ENCODE data around the gene NFU1.
"Not testable (repeated sequence)": the region's sequence is repeated elsewhere in the genome, so short reads cannot be mapped to it uniquely, and the experiment has no call there.

The NFU1 gene

GRCh38 chr2:69386360-69386759 lies 50.9 kb downstream of the NFU1 start:
- peak; percentile 7 for DNase-seq

- DNase-seq, result no peak
These were observed 51.6 kb downstream of the NFU1 start for GRCh38 chr2:69385443-69386151.

DNA sequence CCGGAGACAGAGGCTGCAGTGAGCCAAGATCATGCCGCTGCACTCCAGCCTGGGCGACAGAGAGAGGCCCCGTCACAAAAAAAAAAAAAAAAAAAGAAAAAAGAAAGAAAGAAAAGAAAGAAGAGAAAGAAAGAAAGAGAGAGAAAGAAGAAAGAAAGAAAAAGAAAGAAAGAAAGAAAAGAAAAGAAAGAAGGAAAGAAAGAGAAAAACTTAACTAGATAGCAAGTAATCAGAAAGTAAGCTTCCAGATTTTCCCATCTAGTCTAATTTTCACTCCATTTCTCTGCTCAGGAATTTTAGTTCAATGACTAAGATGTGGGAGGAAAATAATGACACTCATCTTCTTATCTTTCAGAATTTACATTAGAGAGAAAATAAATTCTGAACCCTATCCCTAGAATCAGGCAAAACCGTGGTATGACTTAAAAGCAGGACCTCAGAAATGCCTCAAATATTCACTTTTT lies 52.6 kb downstream of the NFU1 start:
- no peak for DNase-seq

DNA sequence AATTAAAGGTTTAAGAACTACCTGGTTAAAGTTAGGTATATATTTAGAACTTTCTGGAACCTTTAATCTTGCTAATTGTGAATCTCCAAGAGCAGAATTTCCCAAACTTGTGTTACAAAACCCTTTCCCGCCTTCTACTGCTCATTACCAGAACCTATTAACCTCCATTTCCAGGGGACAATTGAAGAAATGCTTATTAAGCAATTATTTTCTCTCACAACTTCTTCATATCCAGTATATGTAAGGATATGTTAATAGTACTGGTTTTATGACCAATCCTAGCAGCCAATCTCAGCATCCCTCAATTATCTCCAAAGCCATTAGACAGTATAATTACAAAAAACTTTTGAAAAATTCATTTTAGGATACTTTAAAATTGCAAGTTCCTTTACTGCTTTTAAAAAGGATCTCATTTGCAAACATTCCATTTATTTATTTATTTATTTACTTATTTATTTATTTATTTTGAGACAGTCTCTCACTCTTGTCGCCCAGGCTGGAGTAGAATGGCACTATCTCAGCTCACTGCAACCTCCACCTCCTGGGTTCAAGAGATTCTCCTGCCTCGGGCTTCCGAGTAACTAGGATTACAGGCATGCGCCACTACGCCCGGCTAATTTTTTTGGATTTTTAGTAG lies 53.9 kb downstream of the NFU1 start:
- no peak for DNase-seq

- DNase-seq, result no peak
These were observed 54.7 kb downstream of the NFU1 start for GRCh38 chr2:69382547-69382946.

DNA sequence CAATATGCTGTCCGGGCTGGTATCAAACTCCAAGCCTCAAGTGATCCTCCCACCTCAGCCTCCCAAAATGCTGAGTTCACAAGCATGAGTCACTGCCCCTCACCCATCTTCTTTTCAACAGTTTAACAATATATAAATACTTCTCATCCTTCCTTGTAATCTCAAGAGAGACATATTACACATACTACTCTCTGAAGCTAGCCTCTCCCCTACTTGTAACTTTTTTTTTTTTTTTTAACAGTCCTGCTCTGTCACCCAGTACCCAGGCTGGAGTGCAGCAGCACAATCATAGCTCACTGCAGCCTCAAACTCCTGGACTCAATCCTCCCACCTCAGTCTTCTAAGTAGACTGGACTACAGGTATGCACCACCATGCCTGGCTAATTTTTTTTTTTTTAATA lies 55.9 kb downstream of the NFU1 start:
- no peak for DNase-seq

DNA sequence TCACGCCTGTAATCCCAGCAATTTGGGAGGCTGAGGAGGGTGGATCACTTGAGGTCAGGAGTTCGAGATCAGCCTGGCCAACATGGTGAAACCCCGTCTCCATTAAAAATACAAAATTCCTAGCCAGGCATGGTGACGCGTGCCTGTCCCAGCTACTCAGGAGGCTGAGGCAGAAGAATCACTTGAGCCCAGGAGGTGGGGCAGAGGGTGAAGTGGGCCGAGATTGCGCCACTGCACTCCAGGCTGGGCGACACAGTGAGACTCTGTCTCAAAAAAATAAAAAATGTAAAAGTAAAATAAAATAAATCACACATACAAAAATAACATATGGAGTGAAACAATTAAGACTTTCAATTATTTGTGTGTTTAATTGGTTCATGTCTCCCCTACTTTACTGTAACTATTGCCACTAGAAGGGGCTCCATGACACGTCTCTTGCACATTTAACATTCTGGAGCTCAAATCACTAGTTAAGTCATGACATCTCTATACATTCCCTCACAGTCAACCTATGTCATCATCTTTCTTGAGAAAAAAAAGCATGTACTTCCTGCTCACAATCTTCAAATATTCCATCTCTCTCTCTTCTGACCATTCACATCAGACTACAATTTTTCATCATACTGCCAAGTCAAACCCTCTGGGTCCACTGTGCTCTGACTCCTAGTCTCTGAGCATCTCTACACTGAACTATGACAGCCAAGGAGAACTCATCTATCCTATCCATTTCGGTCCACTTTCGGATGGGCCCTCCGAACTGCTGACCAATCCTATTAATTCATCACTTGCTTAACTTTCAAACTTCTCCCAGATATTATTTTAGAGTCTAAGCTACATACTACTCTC lies 56.9 kb downstream of the NFU1 start:
- no peak for DNase-seq

DNA sequence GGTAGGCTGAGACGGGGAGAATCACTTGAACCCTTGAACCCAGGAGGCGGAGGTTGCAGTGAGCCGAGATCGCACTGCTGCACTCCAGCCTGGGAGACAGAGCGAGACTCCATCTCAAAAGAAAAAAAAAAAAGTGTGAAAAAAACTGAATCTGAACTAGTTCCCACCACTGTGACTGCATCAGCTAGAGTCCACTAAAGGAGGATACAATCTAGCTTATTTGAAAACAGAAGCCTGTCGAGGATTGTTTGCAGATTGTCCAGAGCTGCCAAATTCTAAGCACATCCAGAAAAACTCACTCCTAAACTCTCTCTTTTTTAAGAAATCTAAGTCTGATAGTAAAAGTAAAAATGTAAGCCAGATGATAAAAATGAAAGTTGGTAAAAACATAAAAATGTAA lies 60.8 kb downstream of the NFU1 start:
- no peak for DNase-seq

DNA sequence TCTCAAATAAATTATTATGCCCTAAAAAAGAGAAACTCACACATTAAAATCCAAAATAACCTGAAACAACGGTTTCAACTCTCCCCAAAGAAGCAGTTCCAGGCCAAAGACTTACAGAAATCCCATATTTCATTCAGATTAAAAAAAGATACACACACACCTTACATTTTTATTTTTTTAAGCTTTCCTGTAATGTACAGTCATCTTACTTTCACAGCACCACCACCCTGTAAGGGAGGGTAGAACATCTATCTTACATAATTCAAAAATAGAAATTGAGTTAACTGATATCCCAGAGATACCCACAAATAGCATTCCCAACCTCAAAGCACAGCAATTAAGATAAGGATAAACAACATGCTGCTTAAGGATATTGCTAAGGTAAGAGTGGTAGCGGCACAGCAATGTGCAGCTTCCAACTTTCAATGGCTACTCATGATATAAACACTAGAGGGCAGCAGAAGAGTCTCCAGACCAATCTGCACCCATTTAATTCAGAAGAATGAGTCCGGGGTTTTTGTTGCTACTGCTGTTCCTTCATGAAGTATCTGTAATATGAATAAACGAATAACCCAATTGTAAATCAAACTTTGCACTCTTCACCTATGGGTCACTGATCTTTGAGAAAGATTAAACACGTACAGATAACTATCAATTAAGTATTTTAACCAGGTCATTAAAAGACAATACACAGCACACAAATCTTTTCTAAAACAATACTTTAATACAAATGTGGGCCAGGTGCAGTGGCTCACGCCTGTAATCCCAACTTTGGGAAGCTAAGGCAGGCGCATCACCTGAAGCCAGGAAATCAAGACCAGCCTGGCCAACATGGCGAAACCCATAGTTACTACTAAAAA lies 61.5 kb downstream of the NFU1 start:
- DNase-seq, result peak; percentile 20

GRCh38 chr2:69372767-69373166 lies 64.5 kb downstream of the NFU1 start:
- no peak for DNase-seq

GRCh38 chr2:69369802-69370201 lies 67.4 kb downstream of the NFU1 start:
- DNase-seq, result no peak

GRCh38 chr2:69368588-69368987 lies 68.6 kb downstream of the NFU1 start:
- no peak for DNase-seq

GRCh38 chr2:69359371-69359770 lies 77.9 kb downstream of the NFU1 start:
- no peak for DNase-seq

DNA sequence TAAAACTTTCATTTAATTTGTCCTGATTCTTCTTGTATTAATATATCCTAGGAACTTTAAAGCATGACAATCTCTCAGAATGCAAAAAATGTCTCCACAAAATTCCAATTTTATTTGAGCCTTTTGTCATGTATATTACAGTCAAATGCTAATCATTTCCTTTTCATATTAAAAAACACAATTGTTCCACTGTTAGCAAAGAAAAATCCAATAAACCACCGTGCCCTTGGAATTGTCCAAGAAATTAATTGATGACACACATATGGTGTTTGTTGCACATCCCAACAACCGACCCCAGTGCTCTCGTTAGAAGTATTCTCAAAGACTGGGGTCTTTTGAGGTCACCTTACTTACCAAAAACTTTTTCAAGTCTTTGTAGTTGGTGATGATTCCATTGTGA lies 78.3 kb downstream of the NFU1 start:
- DNase-seq, result no peak

DNA sequence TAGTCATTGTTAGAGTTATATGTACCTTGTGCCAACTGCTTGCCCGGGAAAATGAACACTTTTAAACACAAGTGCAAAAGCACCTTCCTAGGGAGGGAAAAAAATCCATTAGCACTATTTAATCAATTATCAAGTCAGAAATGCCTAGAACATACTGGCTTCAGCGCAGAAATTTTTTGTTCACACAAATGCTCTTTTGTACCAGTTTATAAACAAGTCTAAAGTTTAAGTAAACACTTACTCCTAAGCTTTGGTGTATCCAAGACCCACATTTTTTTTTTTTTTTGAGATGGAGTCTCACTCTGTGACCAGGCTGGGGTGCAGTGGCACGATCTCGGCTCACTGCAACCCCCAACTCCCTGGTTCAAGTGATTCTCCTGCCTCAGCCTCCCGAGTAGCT lies 80.8 kb downstream of the NFU1 start:
- DNase-seq, result no peak

GRCh38 chr2:69354976-69355375 lies 82.3 kb downstream of the NFU1 start:
- not testable (repeated sequence) for DNase-seq

DNA sequence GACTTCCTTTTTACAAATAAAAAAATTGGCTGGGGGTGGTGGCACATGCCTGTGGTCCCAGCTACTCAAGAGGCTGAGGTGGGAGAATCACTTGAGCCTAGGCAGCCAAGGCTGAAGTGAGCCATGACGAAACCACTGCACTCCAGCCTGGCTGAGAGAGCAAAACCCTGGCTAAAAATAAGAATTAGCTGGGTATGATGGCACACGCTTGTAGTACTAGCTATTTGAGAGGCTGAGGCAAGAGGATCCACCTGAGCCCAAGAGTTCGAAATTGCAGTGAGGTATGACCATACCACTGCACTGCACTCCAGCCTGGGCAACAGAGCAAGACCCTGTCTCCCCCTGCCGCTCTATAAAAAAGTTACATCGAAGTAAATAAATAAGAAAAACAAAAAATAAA lies 83.9 kb downstream of the NFU1 start:
- DNase-seq, result no peak

DNA sequence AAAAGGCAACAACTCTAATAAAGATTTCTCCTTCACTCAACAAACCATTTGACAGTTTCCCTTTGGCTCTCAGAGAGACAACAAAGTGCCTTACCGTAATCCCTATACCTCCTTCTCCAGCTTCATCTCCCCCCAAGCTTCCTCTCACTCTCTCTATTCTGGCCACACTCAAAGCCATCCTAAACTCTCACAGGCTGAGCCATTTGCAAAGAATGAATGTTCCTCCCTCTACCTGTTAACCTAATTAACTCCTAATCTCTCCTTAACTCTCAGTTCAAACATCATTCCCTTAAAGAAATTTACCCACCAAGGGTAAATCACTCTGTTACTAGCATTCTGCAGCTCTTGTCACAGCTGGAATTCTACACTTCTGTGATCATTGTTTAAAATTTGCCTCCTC lies 88.5 kb downstream of the NFU1 start:
- no peak for DNase-seq

Measured in RPMI8226 (cell line).